ENCODE data around the gene TMEM266.

TMEM266 gene

GRCh38 chr15:76234337-76234889 lies 174.6 kb downstream of the TMEM266 start:
- DNase-seq (ENCODE audit: extremely low read depth in 1 of 2, low read depth in 1 of 2) = no peak

- DNase-seq (ENCODE audit: extremely low read depth in 1 of 2, low read depth in 1 of 2) = no peak
Observed at GRCh38 chr15:76235186-76235826, 175.5 kb downstream of the TMEM266 start.

- DNase-seq (ENCODE audit: extremely low read depth in 1 of 2, low read depth in 1 of 2) = no peak
Observed at GRCh38 chr15:76236350-76236749, 176.6 kb downstream of the TMEM266 start.

GRCh38 chr15:76239786-76240185 lies 180.0 kb downstream of the TMEM266 start:
- no peak for DNase-seq (ENCODE audit: extremely low read depth in 1 of 2, low read depth in 1 of 2)

GRCh38 chr15:76245072-76245610 lies 185.4 kb downstream of the TMEM266 start:
- no peak for DNase-seq (ENCODE audit: extremely low read depth in 1 of 2, low read depth in 1 of 2)

GRCh38 chr15:76251717-76252116 lies 191.9 kb downstream of the TMEM266 start:
- DNase-seq (ENCODE audit: extremely low read depth in 1 of 2, low read depth in 1 of 2) = no peak

GRCh38 chr15:76252249-76252648 lies 192.5 kb downstream of the TMEM266 start:
- DNase-seq (ENCODE audit: extremely low read depth in 1 of 2, low read depth in 1 of 2) = no peak

- no peak for DNase-seq (ENCODE audit: extremely low read depth in 1 of 2, low read depth in 1 of 2)
Observed at GRCh38 chr15:76253691-76254473, 194.1 kb downstream of the TMEM266 start.
